Measurements from ENCODE around the gene KIAA1549. TPM values are rescaled to one million over a fixed set of nuclear protein-coding genes. Genes with fewer than 3 reads are reported as not detected.

KIAA1549 gene
- total and polyA plus RNA-seq, 9 of the 15 experiments (the other 6 are each of a cell fraction or from before 2014, with no cell fraction given): 0.01 to 0.29 (median 0.07) TPM

- no peaks in the 10 kb centered on the region for H3K36me3 ChIP-seq (ENCODE audit: control insufficient read depth, insufficient read depth, low read length)
- POLR2A ChIA-PET: interaction anchor here (0.6 to 2.0 kb wide), 4 partner anchors 15 to 90 kb away, joined by 3 to 5 read pairs (median 4); no protein-coding TSS in a partner anchor
- TF ChIP-seq TFAP4 (CRISPR knock-in tag; IDR thresholded peaks at IDR 0.05; ENCODE audit: borderline replicate concordance) (peak; percentile 42; the same call in 1 of the 2 replicates), ZFP36 (IDR thresholded peaks at IDR 0.05; ENCODE audit: low read depth, low read length, partially characterized antibody) (no peak), NCOR1 (IDR thresholded peaks at IDR 0.05) (no peak), ZNF75A (CRISPR knock-in tag; IDR thresholded peaks at IDR 0.05) (no peak), HEY1 (CRISPR knock-in tag; IDR thresholded peaks at IDR 0.05; ENCODE audit: borderline replicate concordance) (no peak), NR4A1 (CRISPR knock-in tag; IDR thresholded peaks at IDR 0.05) (no peak), NR4A1 (tag; IDR thresholded peaks at IDR 0.05) (0 out of 2 replicates have a peak, but pooled peaks have one; percentile 66), RERE (CRISPR knock-in tag; IDR thresholded peaks at IDR 0.05; ENCODE audit: borderline replicate concordance) (no peak), ZFX (CRISPR knock-in tag; IDR thresholded peaks at IDR 0.05) (no peak)
- TF ChIP-seq, protein P1, sequence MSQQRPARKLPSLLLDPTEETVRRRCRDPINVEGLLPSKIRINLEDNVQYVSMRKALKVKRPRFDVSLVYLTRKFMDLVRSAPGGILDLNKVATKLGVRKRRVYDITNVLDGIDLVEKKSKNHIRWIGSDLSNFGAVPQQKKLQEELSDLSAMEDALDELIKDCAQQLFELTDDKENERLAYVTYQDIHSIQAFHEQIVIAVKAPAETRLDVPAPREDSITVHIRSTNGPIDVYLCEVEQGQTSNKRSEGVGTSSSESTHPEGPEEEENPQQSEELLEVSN (IDR thresholded peaks at IDR 0.05; ENCODE audit: borderline replicate concordance in 1 of 2, extremely low read depth in 1 of 2, insufficient read depth in 1 of 2, insufficient read length in 1 of 2, low read depth in 1 of 2, low read length in 1 of 2, poor library complexity in 1 of 2, severe bottlenecking in 1 of 2): peak; percentile 84 to 89
- TF ChIP-seq, protein P2, sequence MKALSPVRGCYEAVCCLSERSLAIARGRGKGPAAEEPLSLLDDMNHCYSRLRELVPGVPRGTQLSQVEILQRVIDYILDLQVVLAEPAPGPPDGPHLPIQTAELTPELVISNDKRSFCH (CRISPR knock-in tag; IDR thresholded peaks at IDR 0.05): no peak
- TF ChIP-seq, protein P2 (tag; IDR thresholded peaks at IDR 0.05): 0 out of 2 replicates have a peak, but pooled peaks have one; percentile 19
Observed at GRCh38 chr7:138871065-138871813, 110.0 kb downstream of the KIAA1549 start.

More at GRCh38 chr7:138871065-138871813, 110.0 kb downstream of the KIAA1549 start:
- Histone ChIP-seq H3K79me2 (ENCODE audit: control insufficient read depth, insufficient read depth, low read length) (no peaks in the 10 kb centered on the region), H3K4me2 (ENCODE audit: insufficient read depth, low read length) (peak overlapping the region; percentile 54; the same call in 1 of the 2 replicates), H2AFZ (ENCODE audit: low read depth, low read length) (peak overlapping the region; percentile 57), H3K27ac (ENCODE audit: extremely low read depth, low read depth, low read length) (no peak overlapping the region), H3K4me1 (replicated peaks in 1 of 2; ENCODE audit: control insufficient read depth in 2 of 2, insufficient read depth in 2 of 2, low read length in 2 of 2) (peaks cover 3 to 18% of the 10 kb centered on the region in 2 experiments; a peak in 4 of 5 replicates), H4K20me1 (replicated peaks; ENCODE audit: control insufficient read depth, insufficient read depth, low read length) (no peaks in the 10 kb centered on the region), H3K9ac (ENCODE audit: insufficient read depth in 1 of 2, low read depth in 2 of 2, low read length in 2 of 2) (peak overlapping the region in 1 of 2 experiments; percentile 57; a peak in 1 of 4 replicates), H3K9me1 (ENCODE audit: control insufficient read depth, insufficient read depth, low read length) (no peaks in the 10 kb centered on the region), H3K4me3 (no peak overlapping the region), H3K9me3 (replicated peaks; ENCODE audit: control insufficient read depth, insufficient read depth, low read depth, low read length) (no peaks in the 10 kb centered on the region), H3K27me3 (ENCODE audit: control insufficient read depth in 2 of 2, insufficient read depth in 2 of 2, low read length in 2 of 2) (peaks cover 37 to 69% of the 10 kb centered on the region in 2 experiments)
- intact Hi-C loops (cut with micrococcal nuclease): no loop called here
- no TSS peak for BruUV-seq (replicated peaks)
- ATAC-seq (peak; percentile 55), DNase-seq (ENCODE audit: extremely low read depth in 1 of 4, low spot score in 3 of 4) (peak; percentile 49 to 61 (median 54)), FAIRE-seq (no peak)
- in situ Hi-C loops (cut with MboI): no loop called here
- CTCF ChIA-PET (ENCODE audit: low intra/inter-chr PET ratio): no interaction called here
- 4% methylated on average over 21 of the region's 21 CpGs for WGBS (ENCODE audit: insufficient coverage, low coverage, missing lambda C conversion rate)
